Spleen (tissue), 11 donors: ENCODE results near the gene CDC123. TPM values are rescaled to one million over a fixed set of nuclear protein-coding genes. Genes with fewer than 3 reads are reported as not detected.
"Not testable (repeated sequence)": the region's sequence is repeated elsewhere in the genome, so short reads cannot be mapped to it uniquely, and the experiment has no call there.

Source experiments
- DNase-seq: peaks from one replicate; pipeline ENCODE4 v3.0.0-alpha.2; 2020
- H3K27ac ChIP-seq, 8 donors: fragments of 200-600 bp; sonication (generic) in 7 of 8; 1 replicate in 4 of 8; 2 replicates in 4 of 8; pipeline versions ENCODE4 v1.5.0 to v1.8.0; 2016 to 2021; ENCODE audit warnings: inconsistent platforms in 4 of 8, mild to moderate bottlenecking in 4 of 8, moderate library complexity in 1 of 8
- H3K27me3 ChIP-seq, 7 donors: fragments of 200-600 bp; sonication (generic) in 6 of 7; replicated peaks in 1 of 7; 1 replicate in 4 of 7; 2 replicates in 3 of 7; pipeline versions ENCODE4 v1.5.0 to v1.8.0; 2016 to 2021; ENCODE audit warnings: inconsistent platforms in 3 of 7, mild to moderate bottlenecking in 1 of 7
- H3K36me3 ChIP-seq, 6 donors: fragments of 200-600 bp; sonication (generic) in 5 of 6; 1 replicate in 4 of 6; 2 replicates in 2 of 6; pipeline versions ENCODE4 v1.5.0 to v1.8.0; 2016 to 2021; ENCODE audit warnings: inconsistent platforms in 2 of 6
- H3K4me1 ChIP-seq, 6 donors: fragments of 200-600 bp; sonication (generic) in 5 of 6; 1 replicate in 3 of 6; 2 replicates in 3 of 6; pipeline versions ENCODE4 v1.5.0 to v1.8.0; 2016 to 2021; ENCODE audit warnings: inconsistent platforms in 3 of 6
- H3K4me3 ChIP-seq, 8 donors: fragments of 200-600 bp; sonication (generic) in 7 of 8; 1 replicate in 4 of 8; 2 replicates in 4 of 8; pipeline versions ENCODE4 v1.5.0 to v1.8.0; 2016 to 2021; ENCODE audit warnings: inconsistent platforms in 4 of 8, mild to moderate bottlenecking in 4 of 8, moderate library complexity in 2 of 8
- H3K9me3 ChIP-seq, 8 donors: fragments of 200-600 bp; sonication (generic) in 7 of 8; 1 replicate in 4 of 8; 2 replicates in 4 of 8; pipeline versions ENCODE4 v1.5.0 to v1.8.0; 2016 to 2021; ENCODE audit warnings: inconsistent platforms in 4 of 8
- CTCF ChIP-seq, 11 experiments: fragments of 200-600 bp in 7 of 11; fragments of 450-650 bp in 4 of 11; sonication (generic) in 4 of 11; IDR thresholded peaks in 8 of 11; conservative IDR thresholded peaks in 3 of 11; 1 replicate in 7 of 11; 2 replicates in 4 of 11; pipeline versions ENCODE4 v1.4.0 to v1.8.0; 2016 to 2021; ENCODE audit warnings: antibody characterized with exemption in 11 of 11, inconsistent platforms in 4 of 11, mild to moderate bottlenecking in 1 of 11
- POLR2A ChIP-seq, 3 donors: fragments of 450-650 bp; IDR thresholded peaks; one replicate each; pipeline ENCODE4 v1.5.1; 2017; ENCODE audit warnings: antibody characterized with exemption in 3 of 3, mild to moderate bottlenecking in 1 of 3
- POLR2AphosphoS5 ChIP-seq, 3 donors: sonication (generic); formaldehyde crosslinking; IDR thresholded peaks; one replicate each; pipeline ENCODE4 v1.5.1; 2017; ENCODE audit warnings: antibody characterized with exemption in 3 of 3
- WGBS, 5 donors: extraction: QIAGEN DNeasy Blood & Tissue Kit in 3 of 5; methylation state at CpG; one replicate each; pipeline versions ENCODE4 v1.1.5 to v1.1.7; 2013 to 2018; 5-methylcytosine and 5-hydroxymethylcytosine counted together
- intact Hi-C: fragments of 100-400 bp; cut with DNase I; formaldehyde crosslinking; loops from one replicate; pipeline ENCODE4 v1.15.0; 2023; ENCODE audit warnings: low total_unique reads
- polyA plus RNA-seq, 3 donors: library from polyadenylated mRNA; stranded (reverse); fragments of 200-250 nt; gene quantifications; one replicate each; pipeline ENCODE4 v1.2.1, GENCODE V29; 2013
- total RNA-seq, 7 donors: library from RNA; depleted of rRNA in 3 of 7; stranded (reverse); fragments of >200 nt in 3 of 7; fragmentation: NEBNext Ultra II Directional in 4 of 7; extraction: Animal tissue kit (Norgen Biotek cat#: 25700) in 4 of 7; gene quantifications; one replicate each; pipeline versions ENCODE4 v1.1.0 to v1.2.1, GENCODE V29; 2016 to 2021
- donor health status: healthy with polysubstance abuse.
- donor health status: DM: no; HTN: no; CAD: no; lungs with moderate emphysema.
- donor health status: DM: no; HTN: no; CAD: no.
- donor health status: Bipolar disorder and iron deficiency.
- donor health status: healthy.
- donor health status: DM: no; HTN: no; CAD: no.
- donor health status: DM: yes; HTN: yes; CAD: no.

The CDC123 gene
- total and polyA plus RNA-seq, 10 donors = 38.8 to 93.8 (median 59.9) TPM

- WGBS, 5 donors = 68 to 80% (median 73%) methylated on average over 18 of the region's 18 CpGs
- intact Hi-C loops = no loop called here
- H3K27ac ChIP-seq = peak overlapping the region; percentile 63 to 95 (median 87)
- H3K4me3 ChIP-seq = peak overlapping the region in 1 of 8 donors; percentile 55
- H3K27me3 ChIP-seq = no peaks in the 10 kb centered on the region
- TF ChIP-seq POLR2AphosphoS5 (IDR thresholded peaks at IDR 0.05) (peak; percentile 42 to 74 (median 72)), CTCF (IDR thresholded peaks at IDR 0.05 in 8 of 11, conservative IDR thresholded peaks at IDR 0.05 in 3 of 11) (no peak)
- peak; percentile 85 for DNase-seq
- H3K4me1 ChIP-seq = peaks cover 9 to 63% (median 45%) of the 10 kb centered on the region in 6 donors
- H3K9me3 ChIP-seq = no peaks in the 10 kb centered on the region
- H3K36me3 ChIP-seq = peaks cover 0 to 73% (median 37%) of the 10 kb centered on the region in 6 donors
These were observed 48.1 kb downstream of the CDC123 start for GRCh38 chr10:12243864-12244620.

DNA sequence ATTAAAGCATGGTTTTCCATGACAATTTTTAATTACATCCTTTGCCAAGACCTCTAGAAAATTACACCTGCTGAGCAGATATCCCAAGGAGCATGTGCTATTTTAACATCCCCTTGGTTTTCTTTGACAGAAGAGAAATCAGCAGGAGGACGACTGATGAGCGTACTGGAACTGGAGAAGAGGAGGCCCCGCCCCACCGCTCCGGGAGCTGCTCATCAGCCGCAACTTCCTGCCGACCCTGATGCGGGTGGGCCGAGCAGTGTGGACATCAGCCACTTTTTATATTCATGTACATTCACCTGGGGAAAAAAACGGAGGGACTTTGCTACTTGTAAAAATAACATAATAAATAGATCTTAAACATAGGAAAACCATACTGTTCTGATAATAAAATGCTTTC is 54.2 kb downstream of the CDC123 start:
- 84 to 91% (median 87%) methylated on average over 10 of the region's 10 CpGs for WGBS, 5 donors
- intact Hi-C loops = no loop called here
- peaks cover 0 to 23% (median under 1%) of the 10 kb centered on the region in 6 donors for H3K4me1 ChIP-seq
- H3K9me3 ChIP-seq = no peaks in the 10 kb centered on the region
- H3K4me3 ChIP-seq = no peak overlapping the region
- no peak for DNase-seq
- no peaks in the 10 kb centered on the region for H3K27me3 ChIP-seq
- peaks cover 0 to 83% (median 46%) of the 10 kb centered on the region in 6 donors for H3K36me3 ChIP-seq
- H3K27ac ChIP-seq = peak overlapping the region in 1 of 8 donors; percentile 3
- TF ChIP-seq POLR2A (IDR thresholded peaks at IDR 0.05) (no peak), POLR2AphosphoS5 (IDR thresholded peaks at IDR 0.05) (no peak)

GRCh38 chr10:12250702-12251101 is 54.7 kb downstream of the CDC123 start:
- H3K4me3 ChIP-seq, H3K27me3 ChIP-seq, H3K27ac ChIP-seq, H3K9me3 ChIP-seq, DNase-seq, intact Hi-C loops: not testable (repeated sequence)
- 83 to 100% (median 96%) methylated on average over 2 to 5 of the region's 5 CpGs for WGBS, 5 donors
- H3K4me1 ChIP-seq = peaks cover 0 to 17% (median 0%) of the 10 kb centered on the region in 6 donors
- H3K36me3 ChIP-seq = peaks cover 0 to 78% (median 43%) of the 10 kb centered on the region in 6 donors

DNA sequence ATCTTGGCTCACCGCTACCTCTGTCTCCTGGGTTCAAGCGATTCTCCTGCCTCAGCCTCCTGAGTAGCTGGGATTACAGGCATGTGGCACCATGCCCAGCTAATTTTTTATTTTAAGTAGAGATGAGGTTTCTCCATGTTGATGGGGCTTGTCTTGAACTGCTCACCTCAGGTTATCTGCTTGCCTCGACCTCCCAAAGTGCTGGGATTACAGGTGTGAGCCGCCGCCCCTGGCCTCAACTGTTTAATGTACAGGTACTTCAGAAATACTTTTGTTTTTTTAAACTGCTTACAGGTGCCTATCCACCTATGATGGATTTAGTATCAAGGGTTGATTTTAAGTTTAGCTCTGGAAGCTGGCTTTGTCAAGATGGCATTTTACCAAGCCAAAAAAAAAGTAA is 55.6 kb downstream of the CDC123 start:
- H3K4me3 ChIP-seq = no peak overlapping the region
- DNase-seq = no peak
- peaks cover 0 to 11% (median 0%) of the 10 kb centered on the region in 6 donors for H3K4me1 ChIP-seq
- intact Hi-C loops = no loop called here
- WGBS, 5 donors = 91 to 99% (median 96%) methylated on average over 5 of the region's 5 CpGs
- peaks cover 0 to 69% (median 34%) of the 10 kb centered on the region in 6 donors for H3K36me3 ChIP-seq
- H3K27ac ChIP-seq = no peak overlapping the region
- no peak for TF ChIP-seq CTCF (IDR thresholded peaks at IDR 0.05 in 8 of 11, conservative IDR thresholded peaks at IDR 0.05 in 3 of 11)
- TF ChIP-seq POLR2AphosphoS5 (IDR thresholded peaks at IDR 0.05) = no peak
- no peak for TF ChIP-seq POLR2A (IDR thresholded peaks at IDR 0.05)
- H3K9me3 ChIP-seq = no peaks in the 10 kb centered on the region
- H3K27me3 ChIP-seq = no peaks in the 10 kb centered on the region

GRCh38 chr10:12252882-12253546 is 57.0 kb downstream of the CDC123 start:
- TF ChIP-seq POLR2A (IDR thresholded peaks at IDR 0.05) = no peak
- TF ChIP-seq CTCF (IDR thresholded peaks at IDR 0.05 in 8 of 11, conservative IDR thresholded peaks at IDR 0.05 in 3 of 11) = peak; percentile 27 to 63 (median 49)
- no peak for TF ChIP-seq POLR2AphosphoS5 (IDR thresholded peaks at IDR 0.05)
- H3K9me3 ChIP-seq = no peaks in the 10 kb centered on the region
- peak; percentile 73 for DNase-seq
- H3K27me3 ChIP-seq = no peaks in the 10 kb centered on the region
- H3K4me3 ChIP-seq = no peak overlapping the region
- peaks cover 0 to 56% (median 30%) of the 10 kb centered on the region in 6 donors for H3K36me3 ChIP-seq
- no peak overlapping the region for H3K27ac ChIP-seq
- intact Hi-C loops = no loop called here
- H3K4me1 ChIP-seq = peaks cover 0 to 11% (median 0%) of the 10 kb centered on the region in 6 donors
- WGBS, 5 donors = 79 to 89% (median 82%) methylated on average over 13 of the region's 13 CpGs
